Activated naive CD4-positive, alpha-beta T cell treated with anti-CD3 and anti-CD28 coated beads, Interleukin-2, amount 10 ng/mL, durations not matched to agents 7 days and 5 days (primary cell): Measurements from ENCODE around the gene JDP2.

Source experiments
- CTCF ChIA-PET: fragments of 350-600 bp; sonication (Branson Sonifier 250); formaldehyde crosslinking; loops from one replicate; lab custom pipeline; 2021; ENCODE audit warnings: antibody characterized with exemption; lab: Charles Lee
- DNase-seq: peaks from one replicate; pipeline ENCODE4 v3.0.0-alpha.2; 2020
- H3K27ac Mint-ChIP-seq: one replicate; pipeline ENCODE4 v1.8.0; 2021; ENCODE audit warnings: mild to moderate bottlenecking, moderate library complexity, mixed read lengths
- H3K27me3 Mint-ChIP-seq: one replicate; pipeline ENCODE4 v1.8.0; 2021; ENCODE audit warnings: mild to moderate bottlenecking, mixed read lengths
- H3K36me3 Mint-ChIP-seq: one replicate; pipeline ENCODE4 v1.8.0; 2021; ENCODE audit warnings: mixed read lengths
- H3K4me1 Mint-ChIP-seq: one replicate; pipeline ENCODE4 v1.8.0; 2021; ENCODE audit warnings: mixed read lengths
- H3K4me3 Mint-ChIP-seq: one replicate; pipeline ENCODE4 v1.8.0; 2021; ENCODE audit warnings: mild to moderate bottlenecking, moderate library complexity, mixed read lengths
- H3K9me3 Mint-ChIP-seq: one replicate; pipeline ENCODE4 v1.8.0; 2021; ENCODE audit warnings: mixed read lengths

Gene JDP2

DNA sequence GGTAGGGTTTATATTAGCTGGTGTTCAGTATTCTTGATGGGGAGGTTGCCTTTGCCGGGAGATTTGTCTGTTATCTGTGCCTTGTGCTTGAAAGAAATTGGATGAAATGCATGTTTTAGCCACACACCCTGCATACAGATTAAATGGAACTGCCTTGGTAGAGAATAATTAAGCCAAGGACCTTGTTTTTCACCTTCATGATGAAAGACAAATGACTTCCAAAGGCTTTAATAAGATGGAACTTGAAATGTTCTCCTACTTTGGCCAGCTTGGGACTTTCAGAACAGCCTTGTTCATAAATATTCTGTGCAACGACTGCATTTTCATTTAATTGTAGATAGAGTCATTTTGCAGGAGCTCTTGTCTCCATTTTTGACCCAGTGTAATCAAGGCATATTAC, 21.2 kb downstream of the JDP2 start:
- CTCF ChIA-PET, result interaction anchor here (0.6 to 2.8 kb wide), 3 partner anchors 139 to 781 kb away, joined by 3 to 10 read pairs (median 3); no protein-coding TSS in a partner anchor
- no peaks in the 10 kb centered on the region for H3K36me3 Mint-ChIP-seq
- H3K27me3 Mint-ChIP-seq, result no peaks in the 10 kb centered on the region
- H3K4me3 Mint-ChIP-seq, result no peak overlapping the region
- no peak for DNase-seq
- H3K27ac Mint-ChIP-seq, result no peak overlapping the region
- H3K9me3 Mint-ChIP-seq, result no peaks in the 10 kb centered on the region
- H3K4me1 Mint-ChIP-seq, result peaks cover 9% of the 10 kb centered on the region

DNA sequence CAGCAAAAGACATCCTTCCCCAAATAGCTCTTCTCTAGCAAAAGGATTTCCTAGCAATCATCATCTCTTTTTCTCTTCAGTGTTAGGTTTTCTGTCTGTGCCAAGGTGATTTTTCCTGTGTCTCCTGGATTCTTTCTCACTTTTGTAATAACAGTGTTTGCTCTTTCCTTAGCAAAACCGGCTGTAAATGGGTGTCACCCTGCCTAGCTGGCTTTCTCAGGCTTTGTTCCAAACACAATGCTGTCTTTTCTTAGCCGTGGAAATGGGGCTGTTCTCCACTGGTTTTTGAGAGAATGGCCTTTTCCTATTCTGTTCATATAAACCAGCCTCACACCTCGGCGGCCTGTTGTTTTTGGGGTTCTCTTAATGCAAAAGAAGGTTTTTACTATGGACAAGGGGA, 21.9 kb downstream of the JDP2 start:
- no peak overlapping the region for H3K27ac Mint-ChIP-seq
- no peaks in the 10 kb centered on the region for H3K27me3 Mint-ChIP-seq
- no peaks in the 10 kb centered on the region for H3K36me3 Mint-ChIP-seq
- no peaks in the 10 kb centered on the region for H3K9me3 Mint-ChIP-seq
- CTCF ChIA-PET, result interaction anchor here (2.8 kb wide), 1 partner anchor 142 kb away, joined by 10 read pairs; no protein-coding TSS in a partner anchor
- no peak overlapping the region for H3K4me3 Mint-ChIP-seq
- no peak for DNase-seq
- peaks cover 9% of the 10 kb centered on the region for H3K4me1 Mint-ChIP-seq

DNA sequence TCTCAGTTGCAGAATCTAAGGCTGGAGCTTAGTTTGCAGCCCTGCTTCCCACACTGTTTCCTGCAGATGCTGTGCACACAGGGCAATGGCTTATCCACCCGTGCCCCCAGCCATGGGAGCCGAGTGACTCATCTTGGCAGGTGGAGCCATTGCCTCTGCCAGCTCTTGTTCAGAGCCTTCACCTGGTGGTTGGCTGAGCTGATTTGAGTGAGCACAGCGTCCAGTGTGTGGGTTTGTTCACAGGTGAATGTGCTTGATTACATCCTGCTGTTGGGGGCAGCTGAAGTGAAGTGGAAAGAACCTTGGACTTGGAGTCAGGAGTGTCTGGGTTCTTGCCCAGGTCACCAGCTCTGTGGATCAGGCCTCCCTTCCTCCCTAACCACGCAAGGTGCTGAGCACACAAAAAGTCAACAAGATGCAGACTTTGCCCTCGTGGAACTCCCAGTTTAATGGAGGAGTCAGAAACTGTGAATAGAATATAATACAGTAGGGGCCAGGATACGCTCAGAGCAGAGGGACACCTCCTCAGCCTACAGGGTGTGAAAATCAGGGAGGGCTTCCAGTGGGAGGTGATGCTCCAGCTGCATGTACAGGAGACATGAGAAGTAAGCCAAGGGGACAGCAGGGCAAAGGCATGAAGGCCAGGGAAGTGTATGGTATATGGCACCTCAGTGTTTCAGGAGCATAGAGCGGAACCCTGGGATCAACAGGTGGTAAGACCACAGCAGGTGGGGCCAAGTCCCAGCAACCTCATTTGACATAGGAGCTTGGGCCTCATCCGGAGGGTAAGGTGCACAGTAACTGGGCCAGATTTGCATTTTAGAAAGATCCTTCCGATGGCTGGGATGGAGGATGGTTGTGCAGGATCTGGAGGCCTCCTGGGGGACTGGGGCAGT, 22.8 kb downstream of the JDP2 start:
- H3K36me3 Mint-ChIP-seq, result no peaks in the 10 kb centered on the region
- no peak for DNase-seq
- H3K9me3 Mint-ChIP-seq, result no peaks in the 10 kb centered on the region
- CTCF ChIA-PET, result interaction anchor here (0.8 to 2.8 kb wide), 2 partner anchors 15 to 143 kb away, joined by 3 to 10 read pairs; no protein-coding TSS in a partner anchor
- no peak overlapping the region for H3K4me3 Mint-ChIP-seq
- H3K27me3 Mint-ChIP-seq, result no peaks in the 10 kb centered on the region
- peaks cover 9% of the 10 kb centered on the region for H3K4me1 Mint-ChIP-seq
- no peak overlapping the region for H3K27ac Mint-ChIP-seq

DNA sequence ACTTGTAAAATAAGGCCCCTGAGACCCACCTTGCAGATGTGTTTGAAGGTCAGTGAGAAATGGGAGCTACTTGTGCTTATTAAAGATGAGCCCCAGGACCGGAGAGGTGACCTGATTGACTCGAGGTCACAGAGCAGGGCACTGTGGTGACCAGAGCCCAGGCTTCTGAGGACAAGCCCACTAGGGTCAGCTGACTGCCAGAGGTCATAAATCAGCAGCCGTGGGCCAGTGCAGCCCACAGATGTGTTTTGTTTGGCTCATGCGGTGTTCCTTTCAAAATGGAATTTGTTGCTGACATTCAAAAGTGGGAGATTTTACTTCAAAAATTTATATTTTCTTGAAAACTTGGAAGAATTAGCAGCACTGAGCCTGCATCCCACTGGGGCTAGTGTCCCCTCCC, 24.5 kb downstream of the JDP2 start:
- H3K36me3 Mint-ChIP-seq, result no peaks in the 10 kb centered on the region
- H3K27ac Mint-ChIP-seq, result no peak overlapping the region
- no peaks in the 10 kb centered on the region for H3K9me3 Mint-ChIP-seq
- DNase-seq, result no peak
- H3K4me1 Mint-ChIP-seq, result peaks cover 4% of the 10 kb centered on the region
- H3K27me3 Mint-ChIP-seq, result no peaks in the 10 kb centered on the region
- no peak overlapping the region for H3K4me3 Mint-ChIP-seq
- CTCF ChIA-PET, result interaction anchor here (5.2 kb wide), 1 partner anchor 145 kb away, joined by 81 read pairs; no protein-coding TSS in a partner anchor

DNA sequence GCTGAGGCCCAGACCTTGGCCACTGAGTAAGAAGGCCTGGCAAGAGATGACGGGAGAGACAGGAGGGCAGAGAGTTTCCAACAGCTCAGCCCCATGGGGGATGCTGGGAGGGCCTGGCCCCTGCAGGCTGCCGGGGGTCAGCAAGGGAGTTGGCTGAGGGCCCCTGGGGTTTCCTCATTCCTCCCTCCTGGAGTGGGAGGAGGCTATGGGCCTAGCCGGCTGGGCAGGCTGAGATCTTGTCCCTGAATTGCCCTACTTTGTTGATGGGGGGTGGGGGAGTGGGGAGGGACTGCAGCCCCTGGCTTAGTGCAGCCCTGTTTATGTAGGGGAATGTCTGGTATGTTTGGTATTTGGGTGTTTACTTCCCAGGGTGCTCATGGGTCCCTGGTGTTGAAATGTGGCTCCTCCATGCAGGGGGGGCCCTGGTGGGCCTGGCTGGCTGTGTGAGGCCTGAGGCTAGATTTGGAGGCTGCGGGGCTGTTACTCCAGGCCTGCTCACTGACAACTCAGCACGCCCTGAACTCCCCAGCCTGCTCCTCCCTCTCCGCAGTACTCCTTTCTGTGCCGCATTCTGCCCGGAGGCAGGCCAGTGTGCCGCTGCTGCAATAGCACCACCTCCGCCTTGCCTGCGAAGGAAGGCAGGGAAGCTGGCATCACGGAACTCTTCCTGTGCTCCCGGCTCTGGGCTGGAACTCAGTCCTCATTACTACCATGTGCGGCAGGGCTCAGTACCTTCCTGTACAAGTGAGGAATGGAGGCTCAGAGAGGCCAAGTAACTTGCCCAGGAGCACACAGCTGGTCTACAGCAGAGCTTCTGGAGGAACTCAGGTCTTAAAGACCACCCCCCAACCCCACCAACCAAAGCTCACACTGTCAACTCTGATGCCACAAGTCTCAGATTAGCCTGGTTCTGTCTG, 25.3 kb downstream of the JDP2 start:
- no peak overlapping the region for H3K27ac Mint-ChIP-seq

DNA sequence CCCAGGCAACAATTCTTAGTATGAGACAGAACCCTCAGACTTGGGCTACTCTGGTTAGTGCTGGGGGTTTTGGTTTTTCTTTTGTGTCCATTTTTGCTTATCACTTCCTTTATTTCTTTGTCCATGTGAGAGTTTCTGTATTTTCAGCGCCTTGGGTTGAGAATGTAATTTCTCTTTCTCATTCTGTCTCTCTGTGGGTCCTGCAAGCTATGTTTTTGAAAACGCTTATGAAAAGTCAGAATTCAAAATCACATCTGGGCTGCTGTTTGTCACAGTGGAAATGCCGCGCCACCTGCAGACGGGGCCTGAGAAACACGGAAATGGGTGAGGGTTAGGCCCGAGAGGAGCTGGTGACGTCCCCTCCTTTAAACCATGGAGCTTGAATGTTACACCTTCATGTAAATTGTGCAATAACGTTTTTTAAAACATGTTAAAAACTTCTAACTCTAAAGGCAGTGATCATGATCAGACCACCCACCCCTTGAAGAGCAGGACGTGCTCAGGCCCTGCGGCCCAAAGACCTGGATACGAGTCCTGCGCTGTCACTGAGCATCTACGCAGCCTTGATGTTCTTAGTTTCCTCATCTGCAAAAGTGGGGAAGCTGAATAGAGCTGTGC, 26.1 kb downstream of the JDP2 start:
- Mint-ChIP-seq H3K9me3 (no peaks in the 10 kb centered on the region), H3K36me3 (no peaks in the 10 kb centered on the region), H3K4me1 (peaks cover 9% of the 10 kb centered on the region), H3K27ac (no peak overlapping the region), H3K4me3 (no peak overlapping the region), H3K27me3 (no peaks in the 10 kb centered on the region)
- CTCF ChIA-PET, result interaction anchor here (0.6 to 5.2 kb wide), 32 partner anchors 8 to 326 kb away, joined by 3 to 81 read pairs (median 3); no protein-coding TSS in a partner anchor
- DNase-seq, result peak; percentile 70

More for the DNA sequence above, 25.3 kb downstream of the JDP2 start:
- DNase-seq, result no peak
- CTCF ChIA-PET, result interaction anchor here (0.6 to 5.2 kb wide), 27 partner anchors 7 to 325 kb away, joined by 3 to 81 read pairs (median 4); no protein-coding TSS in a partner anchor
- Mint-ChIP-seq H3K27me3 (no peaks in the 10 kb centered on the region), H3K36me3 (no peaks in the 10 kb centered on the region), H3K4me3 (no peak overlapping the region), H3K9me3 (no peaks in the 10 kb centered on the region), H3K4me1 (peaks cover 4% of the 10 kb centered on the region)

DNA sequence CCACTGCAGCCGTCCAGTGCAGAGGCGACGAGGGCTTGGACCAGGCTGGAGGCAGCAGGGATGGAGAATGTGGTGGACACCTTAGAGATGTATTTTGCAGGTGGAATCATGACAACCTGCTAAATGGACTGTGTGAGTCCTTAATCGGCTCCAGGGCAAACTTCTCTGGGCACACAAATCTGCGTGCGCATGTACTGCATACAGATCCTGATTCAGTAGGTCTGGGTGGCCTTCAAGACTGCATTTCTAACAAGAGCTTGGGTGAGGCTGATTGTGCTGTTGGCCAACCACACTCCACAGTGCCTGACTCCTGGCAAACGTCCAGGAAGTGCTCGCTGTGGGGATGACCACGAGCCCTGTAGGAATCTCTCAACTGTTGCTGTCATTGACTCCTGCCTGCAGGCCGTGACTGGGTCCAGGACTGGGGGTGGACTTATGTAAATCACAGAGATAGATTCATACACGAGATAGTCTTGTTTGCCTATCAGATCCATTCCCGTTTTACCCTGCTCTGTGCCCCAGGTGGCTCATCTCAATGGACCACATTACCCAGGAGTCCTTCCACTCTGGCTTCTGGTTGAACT, 27.2 kb downstream of the JDP2 start:
- H3K4me3 Mint-ChIP-seq, result no peak overlapping the region
- no peaks in the 10 kb centered on the region for H3K9me3 Mint-ChIP-seq
- H3K27me3 Mint-ChIP-seq, result no peaks in the 10 kb centered on the region
- CTCF ChIA-PET, result interaction anchor here (1.5 to 5.2 kb wide), 6 partner anchors 9 to 148 kb away, joined by 3 to 81 read pairs (median 8); no protein-coding TSS in a partner anchor
- no peaks in the 10 kb centered on the region for H3K36me3 Mint-ChIP-seq
- no peak overlapping the region for H3K27ac Mint-ChIP-seq
- H3K4me1 Mint-ChIP-seq, result peaks cover 13% of the 10 kb centered on the region
- DNase-seq, result no peak

DNA sequence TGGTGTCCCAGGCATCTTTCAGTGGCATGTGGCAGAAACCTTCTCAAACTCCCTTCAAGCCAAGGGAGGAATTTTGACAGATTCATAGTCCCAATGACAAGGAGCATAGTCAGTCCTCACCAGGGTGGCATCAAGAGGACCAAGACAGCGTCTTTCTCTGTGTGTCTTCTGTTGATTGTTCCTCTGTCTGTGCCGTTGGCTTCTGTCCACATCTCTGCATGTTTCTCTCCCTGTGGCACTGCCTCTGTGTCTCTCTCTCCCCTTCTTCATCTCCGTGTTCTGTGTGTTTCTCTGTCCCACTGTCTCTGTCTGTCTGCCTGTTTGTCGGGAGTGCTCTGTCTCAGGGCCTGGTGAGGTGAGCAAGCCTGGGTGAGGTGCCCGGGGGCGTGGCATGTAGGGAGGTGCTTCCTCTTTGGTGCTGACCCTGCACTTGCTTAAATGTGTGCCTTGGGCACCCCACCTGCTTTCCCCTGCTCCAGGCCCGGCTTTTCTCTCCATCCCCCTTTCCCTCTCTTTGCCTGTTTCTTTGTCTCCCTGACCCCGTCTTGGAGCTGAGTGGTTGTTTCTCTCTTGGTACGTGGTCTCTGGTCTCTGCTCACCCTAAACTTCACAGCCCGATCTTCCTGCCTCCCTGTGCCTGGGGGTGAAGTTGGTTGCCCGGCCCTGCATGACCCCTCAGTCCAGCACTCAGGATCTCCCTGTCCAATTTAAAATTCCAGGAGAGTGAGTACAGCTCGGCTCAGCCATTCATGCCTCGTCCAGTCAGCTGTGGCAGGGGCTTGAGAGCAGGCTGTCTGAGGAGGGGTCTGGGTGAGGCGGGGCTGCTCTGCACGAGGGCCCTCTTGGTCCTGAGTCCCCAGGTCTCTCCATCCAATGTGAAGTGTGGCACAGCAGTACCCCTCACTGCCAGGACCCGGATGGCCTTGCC, 28.5 kb downstream of the JDP2 start:
- H3K36me3 Mint-ChIP-seq, result no peaks in the 10 kb centered on the region
- no peak overlapping the region for H3K4me3 Mint-ChIP-seq
- no peaks in the 10 kb centered on the region for H3K27me3 Mint-ChIP-seq
- no peak overlapping the region for H3K27ac Mint-ChIP-seq
- peaks cover 13% of the 10 kb centered on the region for H3K4me1 Mint-ChIP-seq
- CTCF ChIA-PET, result interaction anchor here (1.3 to 5.2 kb wide), 4 partner anchors 13 to 149 kb away, joined by 3 to 81 read pairs (median 16); no protein-coding TSS in a partner anchor
- H3K9me3 Mint-ChIP-seq, result no peaks in the 10 kb centered on the region
- no peak for DNase-seq

DNA sequence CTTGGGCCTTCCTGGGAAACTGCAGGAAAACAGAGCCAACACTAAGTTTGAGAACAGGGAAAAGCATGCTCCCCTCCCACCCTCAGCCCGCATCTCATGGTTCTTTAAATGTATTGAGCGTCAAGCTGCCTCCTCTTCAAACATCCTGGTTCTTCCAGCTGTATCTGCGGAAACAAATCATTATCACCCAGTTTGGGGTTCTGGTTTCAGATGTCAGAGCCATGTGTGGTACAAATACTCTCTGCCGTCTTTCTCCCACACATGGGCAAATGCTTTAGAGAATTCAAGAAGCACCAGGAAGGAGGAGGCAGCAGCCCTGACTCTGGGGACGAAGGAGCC, 29.1 kb downstream of the JDP2 start:
- no peaks in the 10 kb centered on the region for H3K36me3 Mint-ChIP-seq
- H3K9me3 Mint-ChIP-seq, result no peaks in the 10 kb centered on the region
- H3K27me3 Mint-ChIP-seq, result no peaks in the 10 kb centered on the region
- peaks cover 13% of the 10 kb centered on the region for H3K4me1 Mint-ChIP-seq
- H3K27ac Mint-ChIP-seq, result no peak overlapping the region
- no peak for DNase-seq
- H3K4me3 Mint-ChIP-seq, result no peak overlapping the region
- CTCF ChIA-PET, result interaction anchor here (1.0 to 5.2 kb wide), 4 partner anchors 14 to 150 kb away, joined by 3 to 81 read pairs (median 4); no protein-coding TSS in a partner anchor

DNA sequence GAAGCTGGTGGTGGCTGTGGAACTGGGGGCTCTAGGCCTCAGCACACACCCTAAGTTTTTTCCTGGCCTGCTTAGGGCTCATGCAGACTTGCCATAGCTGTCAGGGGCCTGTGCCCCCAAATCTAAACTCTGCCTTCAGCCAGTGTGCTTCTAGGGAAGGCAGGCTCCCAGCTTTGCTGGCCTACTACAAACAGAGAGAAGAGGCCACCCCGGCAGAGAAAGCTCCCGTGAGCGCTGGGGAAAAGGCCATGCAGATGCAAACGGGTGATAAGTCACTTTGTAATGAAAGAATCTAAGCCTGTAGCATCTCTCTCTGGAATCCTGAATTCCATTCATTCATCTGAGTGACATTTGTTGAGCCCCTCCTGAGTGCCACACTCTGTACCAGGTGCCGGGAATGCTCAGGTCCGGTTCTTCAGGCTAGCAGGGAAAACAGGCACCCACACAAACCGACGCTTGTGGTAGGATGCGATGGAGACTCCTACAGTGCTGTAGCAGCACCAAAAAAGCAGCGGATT, 29.9 kb downstream of the JDP2 start:
- no peaks in the 10 kb centered on the region for H3K36me3 Mint-ChIP-seq
- CTCF ChIA-PET, result interaction anchor here (1.0 to 1.4 kb wide), 2 partner anchors 17 to 21 kb away, joined by 3 to 4 read pairs; no protein-coding TSS in a partner anchor

DNA sequence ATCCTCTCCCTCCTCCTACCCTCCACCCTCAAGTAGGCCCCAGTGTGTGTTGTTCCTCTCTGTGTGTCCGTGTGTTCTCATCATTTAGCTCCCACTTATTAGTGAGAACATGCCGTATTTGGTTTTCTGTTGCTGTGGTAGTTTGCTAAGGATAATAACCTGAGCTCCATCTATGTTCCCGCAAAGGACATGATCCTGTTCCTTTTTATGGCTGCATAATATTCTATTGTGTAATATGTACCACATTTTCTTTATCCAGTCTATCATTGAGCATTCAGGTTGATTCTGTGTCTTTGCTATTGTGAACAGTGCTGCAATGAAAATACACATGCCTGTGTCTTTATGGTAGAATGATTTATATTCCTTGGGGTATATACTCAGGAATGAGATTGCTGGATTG, 30.5 kb downstream of the JDP2 start:
- Mint-ChIP-seq H3K4me1 (peaks cover 13% of the 10 kb centered on the region), H3K27me3 (no peaks in the 10 kb centered on the region)
- CTCF ChIA-PET, result interaction anchor here (1.4 kb wide), 1 partner anchor 21 kb away, joined by 3 read pairs; no protein-coding TSS in a partner anchor

More for the DNA sequence above, 29.9 kb downstream of the JDP2 start:
- no peak overlapping the region for H3K4me3 Mint-ChIP-seq
- no peaks in the 10 kb centered on the region for H3K27me3 Mint-ChIP-seq
- H3K27ac Mint-ChIP-seq, result no peak overlapping the region
- peaks cover 13% of the 10 kb centered on the region for H3K4me1 Mint-ChIP-seq
- DNase-seq, result no peak
- H3K9me3 Mint-ChIP-seq, result no peaks in the 10 kb centered on the region

DNA sequence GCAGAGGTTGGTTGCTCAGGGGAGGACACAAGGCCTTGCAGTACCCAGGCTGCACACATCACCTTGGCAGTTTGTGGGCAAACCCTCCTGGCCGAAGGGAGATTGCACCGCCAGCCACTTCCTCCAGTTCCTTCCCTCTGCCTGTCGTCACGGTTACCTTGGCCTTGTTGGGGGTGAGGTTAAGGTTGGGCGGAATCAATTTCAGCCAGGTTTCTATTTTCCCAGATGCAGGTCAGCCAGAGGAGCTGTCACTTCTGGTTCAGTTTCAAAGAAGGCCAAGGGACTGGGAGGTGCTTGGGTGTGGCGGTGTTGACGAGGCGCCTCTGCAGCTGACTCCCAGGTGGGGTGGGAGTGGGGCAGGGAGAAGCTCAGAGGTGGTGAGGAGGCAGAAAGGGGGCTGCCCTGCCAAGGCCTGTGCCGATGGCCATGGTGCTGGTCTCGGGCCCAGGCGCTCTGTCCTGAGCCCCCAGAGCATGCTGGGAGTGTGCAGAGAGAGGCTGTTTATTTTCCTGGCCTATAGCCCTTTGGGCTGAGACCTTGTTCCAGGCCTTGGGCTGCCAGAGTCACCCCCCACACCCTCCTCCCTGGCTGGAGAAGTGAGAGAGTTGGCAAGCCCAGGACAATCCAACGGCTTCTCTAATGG, 31.4 kb downstream of the JDP2 start:
- no peak overlapping the region for H3K4me3 Mint-ChIP-seq
- no peaks in the 10 kb centered on the region for H3K36me3 Mint-ChIP-seq
- peaks cover 9% of the 10 kb centered on the region for H3K4me1 Mint-ChIP-seq
- no peaks in the 10 kb centered on the region for H3K9me3 Mint-ChIP-seq
- CTCF ChIA-PET, result no interaction called here
- peak; percentile 5 for DNase-seq
- no peaks in the 10 kb centered on the region for H3K27me3 Mint-ChIP-seq
- H3K27ac Mint-ChIP-seq, result no peak overlapping the region

More for the DNA sequence above, 30.5 kb downstream of the JDP2 start:
- H3K4me3 Mint-ChIP-seq, result no peak overlapping the region
- no peak overlapping the region for H3K27ac Mint-ChIP-seq
- DNase-seq, result no peak
- H3K36me3 Mint-ChIP-seq, result no peaks in the 10 kb centered on the region
- H3K9me3 Mint-ChIP-seq, result no peaks in the 10 kb centered on the region
